Suppressor macrophage treated with lipopolysaccharide for 1 hour (primary cell): ENCODE data around the gene KCNK6.
A peak's percentile ranks its signal among the peaks of the same experiment; 100 is the strongest.
"Not testable (repeated sequence)": the region's sequence is repeated elsewhere in the genome, so short reads cannot be mapped to it uniquely, and the experiment has no call there.

Experiments
- DNase-seq, 3 donors: peaks; one replicate each; pipeline ENCODE4 v3.0.0-alpha.2; 2020 to 2022

KCNK6 gene

DNA sequence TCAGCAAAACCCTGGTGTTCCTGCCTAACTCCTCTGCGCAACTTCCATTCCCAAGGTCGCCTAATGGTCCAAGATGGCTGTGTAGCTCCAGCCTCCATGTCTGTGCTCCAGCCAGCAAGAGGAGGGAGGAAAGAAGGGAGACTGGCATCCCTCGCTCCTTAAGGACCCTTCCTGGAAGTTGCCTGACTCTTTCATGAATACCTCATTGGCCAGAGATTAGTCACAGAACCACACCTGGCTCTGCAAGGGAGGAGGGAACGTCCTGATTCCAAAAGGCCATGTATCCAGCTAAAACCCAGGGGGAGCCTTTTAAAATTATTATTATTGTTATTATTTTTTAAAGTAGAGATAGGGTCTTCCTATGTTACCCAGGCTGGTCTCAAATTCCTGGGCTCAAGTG, 4.8 kb downstream of the KCNK6 start:
- DNase-seq, result no peak

DNA sequence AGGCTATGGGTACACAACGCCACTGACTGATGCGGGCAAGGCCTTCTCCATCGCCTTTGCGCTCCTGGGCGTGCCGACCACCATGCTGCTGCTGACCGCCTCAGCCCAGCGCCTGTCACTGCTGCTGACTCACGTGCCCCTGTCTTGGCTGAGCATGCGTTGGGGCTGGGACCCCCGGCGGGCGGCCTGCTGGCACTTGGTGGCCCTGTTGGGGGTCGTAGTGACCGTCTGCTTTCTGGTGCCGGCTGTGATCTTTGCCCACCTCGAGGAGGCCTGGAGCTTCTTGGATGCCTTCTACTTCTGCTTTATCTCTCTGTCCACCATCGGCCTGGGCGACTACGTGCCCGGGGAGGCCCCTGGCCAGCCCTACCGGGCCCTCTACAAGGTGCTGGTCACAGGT, 6.9 kb downstream of the KCNK6 start:
- no peak for DNase-seq

DNA sequence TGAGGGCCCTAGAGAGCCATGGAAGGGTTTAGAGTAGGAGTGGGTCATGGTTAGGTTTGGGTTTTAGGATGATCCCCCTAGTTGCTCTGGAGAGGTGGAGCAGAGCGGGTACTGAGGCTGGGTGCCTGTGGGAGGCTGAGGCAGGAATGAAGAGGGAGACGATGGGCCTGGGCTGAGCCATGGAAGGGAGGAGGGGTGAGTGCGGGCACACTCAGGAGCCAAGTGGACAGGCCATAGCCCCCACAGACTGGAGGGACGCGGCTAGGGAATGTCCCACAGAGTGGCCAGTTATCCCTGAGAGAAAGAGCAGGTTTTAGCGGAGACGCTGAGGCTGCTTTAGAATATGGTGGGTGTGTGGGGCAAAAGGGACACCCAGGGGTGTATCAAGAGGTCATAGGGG, 10.0 kb downstream of the KCNK6 start:
- DNase-seq, result no peak

DNA sequence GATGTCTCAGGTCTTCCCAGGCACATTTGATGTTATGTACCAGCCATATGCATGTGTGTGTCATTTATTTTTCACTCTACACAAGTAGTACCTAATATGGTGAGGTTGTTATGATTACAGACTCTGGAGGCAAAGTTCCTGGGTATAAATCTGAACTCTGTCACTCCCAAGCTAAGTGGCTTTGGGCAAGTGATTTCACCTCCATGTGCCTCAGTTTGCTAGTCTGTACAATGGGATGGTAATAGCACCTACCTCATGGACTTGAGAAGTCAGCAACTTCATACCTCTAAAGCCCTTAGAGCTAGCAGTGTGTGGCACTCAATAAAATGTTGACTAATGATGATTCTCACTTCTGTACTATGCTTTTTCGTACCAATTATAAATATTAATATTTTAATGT, 12.1 kb downstream of the KCNK6 start:
- DNase-seq, result no peak

DNA sequence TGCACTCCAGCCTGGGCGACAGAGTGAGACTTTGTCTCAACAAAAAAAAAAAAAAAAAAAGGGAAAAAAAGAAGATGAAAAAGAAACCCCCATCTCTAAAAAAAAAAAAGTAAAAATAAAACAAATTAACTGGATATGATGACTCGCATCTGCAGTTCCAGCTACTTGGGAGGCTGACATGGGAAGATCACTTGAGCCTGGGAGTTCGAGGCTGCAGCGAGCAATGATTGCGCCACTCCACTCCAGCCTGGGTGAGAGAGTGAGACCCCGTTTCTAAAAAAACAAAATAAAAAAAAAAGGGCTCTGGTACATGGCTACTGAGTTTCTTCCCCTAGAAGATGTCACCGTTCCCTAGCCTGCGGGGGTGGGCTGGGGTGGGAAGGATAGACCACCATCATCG, 13.6 kb downstream of the KCNK6 start:
- no peak for DNase-seq

DNA sequence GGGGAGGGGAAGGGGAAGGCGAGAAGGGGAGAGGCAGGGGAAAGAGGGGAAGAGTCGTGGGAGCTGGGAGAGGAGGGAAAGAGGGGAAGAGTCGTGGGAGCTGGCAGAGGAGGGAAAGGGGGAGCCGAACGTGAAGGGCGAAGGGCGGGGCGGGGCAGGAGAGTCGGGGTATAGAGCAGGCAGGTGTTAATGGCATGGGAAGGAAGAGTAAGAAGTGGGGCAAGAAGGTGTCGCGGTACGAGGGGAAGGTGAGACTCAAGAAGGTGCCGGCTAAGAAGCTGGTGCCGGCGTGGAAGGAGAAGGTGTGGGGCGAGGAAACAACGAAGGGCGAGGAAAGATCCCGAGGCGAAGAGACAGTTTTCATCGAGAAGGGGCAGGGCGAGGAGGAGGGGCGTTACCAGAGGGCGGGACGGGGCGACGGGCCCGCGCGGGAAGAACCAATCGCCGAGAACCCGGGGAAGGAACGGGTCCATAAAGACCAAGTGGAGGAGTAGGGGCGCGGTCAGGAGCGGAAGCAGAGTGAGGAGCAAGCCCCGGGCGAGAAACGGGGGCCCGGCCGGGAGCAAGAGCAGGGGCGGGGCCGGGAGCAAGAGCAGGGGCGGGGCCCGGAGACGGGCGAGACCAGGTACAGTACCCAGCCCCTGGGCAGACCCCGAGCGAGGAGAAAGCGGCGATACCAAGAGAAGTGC, 16.4 kb downstream of the KCNK6 start:
- DNase-seq, result peak; percentile 98 to 99 (median 98)

DNA sequence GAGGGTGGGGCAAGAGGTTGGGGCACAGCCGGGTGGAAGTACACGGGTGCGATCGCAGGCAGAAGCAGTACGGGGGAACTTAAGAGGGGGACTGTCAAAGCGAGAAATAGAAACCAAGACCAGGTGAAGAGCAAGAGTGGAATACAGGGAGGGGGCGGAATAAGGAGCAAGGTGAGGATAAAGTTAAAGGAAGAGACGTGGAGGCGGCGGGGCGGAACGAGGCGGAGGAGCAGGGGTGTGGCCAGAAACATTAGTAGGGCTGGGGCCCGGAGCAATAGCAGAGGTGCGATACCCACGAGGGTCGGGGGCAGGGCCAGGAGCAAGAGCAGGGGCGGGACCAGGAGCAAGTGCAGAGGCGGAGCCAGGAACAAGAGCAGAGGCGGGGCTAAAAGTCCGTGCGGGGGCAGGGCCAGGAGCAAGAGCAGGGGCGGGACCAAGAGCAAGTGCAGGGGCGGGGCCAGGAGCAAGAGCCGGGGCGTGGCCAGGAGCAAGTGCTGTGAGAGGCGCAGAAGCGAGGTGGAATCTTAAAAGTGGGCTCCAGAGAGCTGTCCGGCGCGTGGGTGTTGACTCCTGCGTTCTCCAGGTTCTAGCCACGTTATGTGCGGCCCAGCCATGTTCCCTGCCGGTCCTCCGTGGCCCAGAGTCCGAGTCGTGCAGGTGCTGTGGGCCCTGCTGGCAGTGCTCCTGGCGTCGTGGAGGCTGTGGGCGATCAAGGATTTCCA, 17.2 kb downstream of the KCNK6 start:
- DNase-seq, result peak; percentile 98 to 100 (median 100)

DNA sequence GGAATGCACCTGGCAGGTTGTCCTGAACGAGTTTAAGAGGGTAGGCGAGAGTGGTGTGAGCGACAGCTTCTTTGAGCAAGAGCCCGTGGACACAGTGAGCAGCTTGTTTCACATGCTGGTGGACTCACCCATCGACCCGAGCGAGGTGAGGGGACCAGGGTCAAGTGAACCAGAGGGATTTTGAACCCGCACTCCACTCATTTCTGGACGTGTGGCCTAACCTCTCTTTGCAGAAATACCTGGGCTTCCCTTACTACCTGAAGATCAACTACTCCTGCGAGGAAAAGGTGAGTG, 17.7 kb downstream of the KCNK6 start:
- DNase-seq, result no peak

DNA sequence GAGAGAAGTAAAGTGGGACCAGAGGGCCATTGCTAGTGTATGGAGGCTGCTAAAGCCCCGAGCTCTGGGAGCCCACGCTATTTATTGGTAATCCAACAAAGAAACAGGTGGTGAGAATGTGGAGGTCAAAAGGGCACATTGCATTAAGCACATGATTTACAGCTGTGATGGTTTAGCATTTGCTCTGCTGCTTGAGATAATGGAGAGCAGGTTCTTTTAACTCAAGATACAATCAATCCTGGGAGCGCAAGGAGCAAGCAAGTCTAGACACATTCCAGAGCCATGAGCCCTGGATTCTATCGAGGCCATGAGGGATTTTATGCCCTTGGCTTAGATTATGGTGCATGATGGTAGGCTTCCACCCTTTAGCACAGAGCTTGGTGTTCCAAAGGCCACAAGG, 19.4 kb downstream of the KCNK6 start:
- not testable (repeated sequence) for DNase-seq

DNA sequence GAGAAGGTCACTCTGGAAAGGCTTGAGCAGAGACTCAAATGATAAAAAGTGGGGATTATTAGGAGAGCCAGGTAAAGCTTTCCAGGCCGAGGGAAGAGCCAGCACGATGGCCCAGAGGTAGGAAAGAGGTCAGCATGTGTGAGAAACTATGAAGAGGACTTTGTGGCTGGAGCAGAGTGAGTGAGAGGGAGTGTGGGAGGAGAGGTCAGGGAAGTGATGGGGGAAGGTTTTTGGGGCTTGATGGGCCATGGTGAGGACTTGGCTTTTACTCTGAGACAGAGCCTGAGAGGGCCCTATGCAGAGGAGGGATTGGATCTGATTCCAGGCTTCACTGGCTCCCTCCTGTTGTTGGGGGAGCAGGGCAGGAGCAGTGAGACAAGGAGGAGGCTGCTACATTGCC, 21.3 kb downstream of the KCNK6 start:
- no peak for DNase-seq

DNA sequence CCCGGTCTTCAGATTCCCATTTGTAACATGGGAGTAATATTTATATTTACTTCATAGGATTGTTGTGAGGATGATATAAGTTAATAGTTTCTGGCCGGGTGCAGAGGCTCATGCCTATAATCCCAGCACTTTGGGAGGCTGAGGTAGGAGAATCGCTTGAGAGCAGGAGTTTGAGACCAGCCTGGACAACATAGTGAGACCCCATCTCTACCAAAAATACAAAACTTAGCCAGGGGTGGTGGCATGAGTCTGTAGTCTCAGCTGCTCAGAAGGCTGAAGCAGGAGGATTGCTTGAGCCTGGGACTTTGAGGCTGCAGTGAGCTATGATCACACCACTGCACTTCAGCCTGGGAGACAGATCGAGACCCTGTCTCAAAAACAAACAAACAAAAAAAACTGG, 27.2 kb downstream of the KCNK6 start:
- no peak for DNase-seq

DNA sequence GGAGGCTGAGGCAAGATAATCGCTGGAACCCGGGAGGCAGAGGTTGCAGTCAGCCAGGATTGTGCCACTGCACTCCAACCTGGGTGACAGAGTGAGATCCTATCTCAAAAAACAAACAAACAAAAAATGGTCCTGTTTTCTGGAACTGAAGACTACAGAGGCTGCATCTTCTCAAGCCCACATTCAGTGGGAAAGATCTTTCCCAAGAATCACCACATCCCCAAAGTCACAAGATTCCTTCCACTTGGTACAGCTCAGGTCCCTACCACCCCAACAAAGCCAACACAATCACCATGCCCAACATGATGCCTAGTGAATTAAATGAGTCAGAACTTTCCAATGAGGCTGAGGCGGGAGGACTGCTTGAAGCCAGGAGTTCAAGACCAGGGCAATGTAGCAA, 31.2 kb downstream of the KCNK6 start:
- no peak for DNase-seq

DNA sequence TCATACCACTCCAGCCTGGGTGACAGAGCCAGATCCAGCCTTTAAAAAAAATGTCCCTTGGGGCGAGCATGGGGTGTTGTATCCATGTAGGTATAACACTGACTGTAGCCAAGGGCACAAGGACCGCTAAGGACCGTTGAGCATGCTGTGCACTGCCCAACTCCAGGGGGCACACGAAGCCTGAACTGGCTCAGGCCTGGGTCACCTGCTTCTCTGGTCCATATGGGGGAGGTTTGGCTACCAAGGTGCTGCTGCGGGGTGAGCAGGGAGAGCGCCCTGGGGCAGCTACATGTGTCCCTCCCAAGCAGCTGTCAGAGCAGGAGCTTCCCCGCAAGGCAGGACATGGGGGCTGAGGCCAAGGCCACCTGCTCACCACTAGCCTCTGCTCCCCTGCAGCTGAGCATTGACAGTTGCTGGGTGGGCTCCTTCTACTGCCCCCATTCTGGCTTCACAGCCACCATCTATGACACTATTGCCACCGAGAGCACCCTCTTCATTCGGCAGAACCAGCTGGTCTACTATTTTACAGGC, 32.3 kb downstream of the KCNK6 start:
- no peak for DNase-seq

DNA sequence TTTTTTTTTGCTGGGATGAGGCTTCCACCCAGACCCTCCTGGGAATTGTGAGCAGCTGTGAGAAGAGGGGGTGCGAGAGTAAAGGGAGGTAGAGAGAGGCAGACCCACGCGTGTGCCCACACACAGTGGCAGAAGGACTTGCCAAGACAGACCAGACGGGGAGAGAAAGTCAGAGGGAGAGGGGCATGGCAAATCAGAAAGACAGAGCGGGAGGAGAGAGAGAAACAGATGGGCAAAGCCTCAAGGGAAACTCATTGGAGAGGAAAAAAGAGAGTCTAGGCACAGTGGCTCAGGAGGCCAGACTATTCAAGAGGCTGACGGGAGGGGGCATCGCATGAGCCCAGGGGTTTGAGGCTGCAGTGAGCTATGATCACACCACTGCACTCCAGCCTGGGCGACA, 33.0 kb downstream of the KCNK6 start:
- DNase-seq, result no peak

DNA sequence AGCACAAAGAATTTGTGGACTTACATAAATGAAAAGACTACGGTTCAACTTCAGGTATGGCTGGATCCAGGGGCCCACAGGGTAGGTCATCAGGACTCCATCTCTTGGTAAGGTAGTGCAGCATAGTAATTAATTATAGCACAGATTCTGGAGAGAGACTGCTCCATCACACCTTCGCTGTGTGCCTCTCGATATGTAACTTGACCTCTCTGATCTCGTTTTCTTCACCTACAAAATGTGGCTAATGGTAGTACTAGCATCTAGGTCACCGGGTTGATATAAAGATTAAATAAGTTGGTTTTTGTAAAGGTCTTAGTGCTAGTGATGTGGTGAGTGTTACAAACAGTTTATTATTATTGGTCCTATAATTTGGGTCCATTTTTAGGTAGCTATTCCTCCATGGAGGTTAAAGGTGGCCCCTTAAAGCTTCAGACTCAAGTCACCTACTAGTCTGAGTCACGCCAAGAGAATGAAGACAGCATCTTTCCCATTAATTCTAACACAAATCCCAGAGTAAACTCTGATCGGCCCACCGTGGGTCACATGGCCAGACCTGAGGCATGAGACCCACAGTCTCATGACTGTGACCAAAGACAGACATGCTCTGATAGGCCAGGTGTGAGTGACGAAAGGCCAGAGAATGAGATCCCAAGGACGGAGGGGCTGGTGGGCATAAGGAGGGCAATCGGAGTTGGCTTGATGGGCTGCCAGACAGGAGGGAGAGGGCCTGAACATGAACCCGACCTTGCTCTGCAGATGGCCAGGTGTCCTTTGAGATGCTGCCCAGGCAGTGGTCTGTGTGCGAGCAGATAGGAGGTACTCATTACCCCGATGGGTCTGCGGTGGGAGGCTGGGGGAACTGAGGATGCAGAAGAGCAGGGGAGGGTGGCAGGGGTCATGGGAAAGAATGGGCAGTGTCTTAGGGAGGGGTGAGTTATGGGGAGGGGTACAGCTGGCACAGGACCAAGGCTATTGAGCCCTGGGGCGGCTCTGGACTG, 36.4 kb downstream of the KCNK6 start:
- DNase-seq, result no peak

DNA sequence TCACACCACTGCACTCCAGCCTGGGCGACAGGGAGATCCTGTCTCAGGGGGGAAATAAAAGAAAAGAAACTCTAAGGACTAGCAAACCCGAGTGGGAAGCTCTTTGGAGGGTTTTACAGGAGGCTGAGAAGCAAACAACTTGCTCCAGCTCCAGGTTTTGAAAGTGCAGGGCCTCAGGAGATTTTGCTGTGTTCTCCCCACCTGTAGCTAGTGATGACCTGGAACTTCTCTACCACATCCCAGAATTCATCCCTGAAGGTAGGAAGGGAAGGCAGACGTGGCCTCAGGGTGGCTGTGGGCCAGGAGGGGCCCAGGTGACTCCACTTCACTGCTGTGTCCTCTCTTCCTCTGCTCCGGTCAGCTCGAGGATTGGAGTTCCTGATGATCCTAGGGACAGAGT, 38.4 kb downstream of the KCNK6 start:
- no peak for DNase-seq

DNA sequence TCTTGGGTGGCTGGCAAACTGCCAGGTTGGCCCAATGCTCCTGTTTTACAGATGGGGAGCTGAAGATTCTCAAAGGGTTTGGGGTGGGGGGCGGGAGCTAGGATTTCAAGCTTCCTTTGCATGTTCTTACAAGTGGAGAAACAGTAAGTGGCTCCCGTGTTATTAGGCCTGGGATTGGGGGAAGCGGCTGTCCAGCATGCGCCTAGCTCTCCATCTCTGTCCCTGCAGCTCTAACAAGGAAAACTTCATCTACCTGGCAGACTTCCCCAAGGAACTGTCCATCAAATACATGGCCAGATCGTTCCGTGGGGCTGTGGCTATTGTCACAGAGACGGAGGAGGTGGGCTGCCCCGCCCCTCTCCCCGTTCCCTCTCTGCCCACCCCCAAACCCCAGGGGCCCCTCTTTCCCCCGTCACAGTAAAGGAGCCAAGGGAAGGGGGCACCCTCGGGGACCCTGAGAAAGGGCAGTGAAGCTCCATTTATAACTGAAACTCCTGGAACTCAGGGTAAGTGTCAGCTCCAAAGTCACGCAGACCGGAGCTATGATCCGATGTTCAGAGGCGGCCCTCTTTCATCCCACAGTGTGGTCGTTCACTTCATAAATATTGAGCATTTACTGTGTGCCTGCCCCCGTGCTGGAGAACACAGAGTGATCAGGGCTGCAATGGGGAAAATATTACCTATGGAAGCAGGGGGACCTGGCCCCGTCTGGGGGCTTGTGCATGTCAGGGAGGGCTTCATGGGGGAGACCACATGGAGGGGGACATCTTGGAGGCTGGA, 39.8 kb downstream of the KCNK6 start:
- DNase-seq, result no peak

DNA sequence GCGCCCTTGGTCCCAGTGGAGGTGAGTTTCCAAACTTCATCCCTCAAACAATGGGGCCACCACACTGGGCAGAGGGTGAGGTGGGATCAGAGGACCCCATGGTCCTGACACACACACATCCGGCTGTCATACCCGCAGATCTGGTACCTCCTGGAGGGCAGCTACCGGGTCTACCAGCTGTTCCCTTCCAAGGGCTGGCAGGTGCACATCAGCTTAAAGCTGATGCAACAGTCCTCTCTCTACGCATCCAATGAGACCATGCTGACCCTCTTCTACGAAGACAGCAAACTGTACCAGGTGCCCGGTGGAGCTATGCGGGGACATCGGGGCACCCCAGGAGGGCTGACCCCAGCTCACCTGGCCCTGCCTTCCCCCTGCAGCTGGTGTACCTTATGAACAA, 40.7 kb downstream of the KCNK6 start:
- no peak for DNase-seq

DNA sequence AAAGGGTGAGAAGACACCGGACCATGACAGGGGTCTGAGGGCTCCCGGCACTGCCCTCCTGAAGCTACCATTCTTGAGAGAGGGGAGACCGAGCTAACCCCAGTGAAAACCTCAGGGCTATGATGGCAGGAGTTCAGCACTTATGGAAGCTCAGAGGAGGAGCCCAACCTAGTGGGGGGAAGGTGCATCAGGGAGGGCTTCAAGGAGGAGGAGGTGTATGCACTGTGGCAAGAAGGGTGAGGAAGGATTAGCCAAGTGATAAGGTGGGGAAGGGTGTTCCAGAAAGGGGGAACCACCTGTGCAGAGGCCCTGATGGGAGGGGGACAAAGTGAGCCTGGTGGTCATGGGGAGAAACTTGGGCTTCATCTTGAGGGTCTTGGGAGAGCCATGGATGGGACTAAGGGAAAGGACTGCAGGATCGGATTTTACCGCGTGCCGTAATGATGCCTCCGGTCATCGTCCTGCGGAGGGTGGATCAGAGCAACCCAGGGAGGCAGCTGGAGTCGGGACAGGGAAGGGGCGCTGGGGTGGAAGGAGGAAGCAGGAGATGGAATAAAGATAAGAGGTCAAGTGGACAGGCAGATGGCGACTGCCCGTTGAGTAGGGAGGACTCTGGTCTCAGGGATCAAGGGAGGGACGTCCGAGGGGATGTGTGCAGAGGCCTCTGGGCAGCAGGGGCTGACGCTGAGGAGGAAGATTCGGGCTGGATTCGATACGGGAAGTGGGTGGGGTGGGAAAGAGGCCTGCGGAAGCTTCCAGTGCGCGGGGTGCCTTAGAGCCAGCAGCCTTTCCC, 41.4 kb downstream of the KCNK6 start:
- DNase-seq, result no peak

DNA sequence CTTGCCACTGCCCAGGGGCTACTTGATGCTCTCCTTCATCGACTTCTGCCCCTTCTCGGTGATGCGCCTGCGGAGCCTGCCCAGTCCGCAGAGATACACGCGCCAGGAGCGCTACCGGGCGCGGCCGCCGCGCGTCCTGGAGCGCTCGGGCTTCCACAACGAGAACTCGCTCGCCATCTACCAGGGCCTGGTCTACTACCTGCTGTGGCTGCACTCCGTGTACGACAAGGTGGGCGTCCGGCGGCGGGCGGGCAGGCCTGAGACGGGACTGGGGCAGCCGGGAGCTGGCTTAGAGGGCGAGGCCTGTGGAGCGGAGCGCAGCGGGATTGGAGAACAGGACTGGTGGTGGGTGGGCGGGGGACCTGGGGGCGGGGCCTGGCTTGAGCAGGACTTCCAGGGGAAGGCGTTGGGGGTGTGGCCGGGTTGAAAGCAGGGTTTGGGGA, 42.0 kb downstream of the KCNK6 start:
- DNase-seq, result peak; percentile 82 to 93 (median 88)

DNA sequence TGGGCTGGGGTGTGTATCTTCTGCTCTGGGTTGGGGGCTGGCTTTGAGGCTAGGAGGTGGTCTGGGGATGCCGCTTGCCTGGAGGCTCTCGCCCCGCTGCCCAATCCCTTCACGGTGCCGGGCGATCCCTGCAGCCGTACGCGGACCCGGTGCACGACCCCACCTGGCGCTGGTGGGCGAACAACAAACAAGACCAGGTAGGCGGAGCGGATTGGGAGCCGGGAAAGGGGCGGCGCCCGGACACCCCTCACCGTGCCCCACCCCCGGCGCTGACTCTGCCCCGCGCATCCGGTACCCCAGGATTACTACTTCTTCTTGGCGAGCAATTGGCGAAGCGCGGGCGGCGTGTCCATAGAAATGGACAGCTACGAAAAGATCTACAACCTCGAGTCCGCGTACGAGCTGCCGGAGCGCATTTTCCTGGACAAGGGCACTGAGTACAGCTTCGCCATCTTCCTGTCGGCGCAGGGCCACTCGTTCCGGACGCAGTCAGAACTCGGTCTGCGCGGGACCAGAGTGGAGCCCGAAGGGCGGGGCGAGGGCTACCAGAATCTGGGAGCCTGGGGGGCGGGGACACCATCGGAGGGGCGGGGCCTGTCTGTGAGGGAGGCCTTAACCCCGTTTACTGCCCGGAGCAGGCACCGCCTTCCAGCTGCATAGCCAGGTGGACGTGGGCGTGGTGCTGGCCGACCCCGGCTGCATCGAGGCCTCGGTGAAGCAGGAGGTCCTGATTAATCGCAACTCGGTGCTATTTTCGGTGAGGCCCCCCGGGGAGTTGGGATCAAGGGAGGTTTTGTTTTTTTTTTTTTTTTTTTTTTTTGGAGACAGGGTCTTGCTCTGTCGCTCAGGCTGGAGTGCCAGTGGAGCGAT, 42.7 kb downstream of the KCNK6 start:
- DNase-seq, result peak; percentile 85 to 95 (median 90)
